Stimulated activated naive CD4-positive, alpha-beta T cell (primary cell): ENCODE measurements around the gene TSPYL6.

ENCODE experiments used
- DNase-seq, 6 experiments: peaks; one replicate each; lab custom pipeline; 2025; lab: John Stamatoyannopoulos, UW

The TSPYL6 gene

GRCh38 chr2:54255230-54256090 is 569 bp downstream of the TSPYL6 start:
- no peak for DNase-seq

- DNase-seq = no peak
These were observed 1.8 kb downstream of the TSPYL6 start for GRCh38 chr2:54254180-54254579.

- no peak for DNase-seq
These were observed 6.4 kb downstream of the TSPYL6 start for GRCh38 chr2:54249629-54250028.

GRCh38 chr2:54247115-54247514 is 8.9 kb downstream of the TSPYL6 start:
- DNase-seq = no peak

GRCh38 chr2:54240515-54241469 is 15.2 kb downstream of the TSPYL6 start:
- DNase-seq = no peak

- no peak for DNase-seq
These were observed 16.6 kb downstream of the TSPYL6 start for GRCh38 chr2:54239427-54239826.

- no peak for DNase-seq
These were observed 18.6 kb downstream of the TSPYL6 start for GRCh38 chr2:54237428-54237827.

GRCh38 chr2:54233832-54234649 is 22.0 kb downstream of the TSPYL6 start:
- DNase-seq = no peak

- no peak for DNase-seq
These were observed 27.1 kb downstream of the TSPYL6 start for GRCh38 chr2:54228945-54229344.

- no peak for DNase-seq
These were observed 28.2 kb downstream of the TSPYL6 start for GRCh38 chr2:54227798-54228197.

- no peak for DNase-seq
These were observed 29.8 kb downstream of the TSPYL6 start for GRCh38 chr2:54226260-54226659.

- DNase-seq = no peak
These were observed 31.0 kb downstream of the TSPYL6 start for GRCh38 chr2:54224997-54225396.

- no peak for DNase-seq
These were observed 42.9 kb downstream of the TSPYL6 start for GRCh38 chr2:54213082-54213481.

GRCh38 chr2:54212456-54212855 is 43.6 kb downstream of the TSPYL6 start:
- no peak for DNase-seq

GRCh38 chr2:54209379-54209778 is 46.6 kb downstream of the TSPYL6 start:
- no peak for DNase-seq

GRCh38 chr2:54208364-54209240 is 47.4 kb downstream of the TSPYL6 start:
- DNase-seq = no peak

GRCh38 chr2:54207666-54208195 is 48.3 kb downstream of the TSPYL6 start:
- no peak for DNase-seq

GRCh38 chr2:54206596-54206995 is 49.4 kb downstream of the TSPYL6 start:
- peak in 2 of 6 experiments; percentile 1 to 3 for DNase-seq

GRCh38 chr2:54204476-54204875 is 51.6 kb downstream of the TSPYL6 start:
- no peak for DNase-seq
